GM06990 (cell line): Measurements from ENCODE around the gene CLEC4A.
A peak's percentile ranks its signal among the peaks of the same experiment; 100 is the strongest.
"Not testable (repeated sequence)": the region's sequence is repeated elsewhere in the genome, so short reads cannot be mapped to it uniquely, and the experiment has no call there.

Source experiments
- DNase-seq: peaks from one replicate; pipeline ENCODE4 v3.0.0-alpha.2; 2011; ENCODE audit not compliant: insufficient read length; ENCODE audit errors: extremely low read depth
- H3K27me3 ChIP-seq: replicated peaks from 2 replicates; pipeline ENCODE4 v1.6.0; 2011; ENCODE audit warnings: low read length; ENCODE audit not compliant: control insufficient read depth, insufficient read depth
- H3K36me3 ChIP-seq: 2 replicates; pipeline ENCODE4 v1.5.1; 2011; ENCODE audit warnings: low read length; ENCODE audit not compliant: control insufficient read depth, insufficient read depth
- H3K4me3 ChIP-seq: replicated peaks from 2 replicates; pipeline ENCODE4 v1.5.1; 2011; ENCODE audit warnings: low read depth, mild to moderate bottlenecking, control low read depth, low read length
- TF ChIP-seq, protein P1 (sequence below): IDR thresholded peaks from 2 replicates; pipeline ENCODE4 v1.5.1; 2011; ENCODE audit warnings: low read length, control low read depth, mild to moderate bottlenecking, inconsistent platforms; ENCODE audit not compliant: insufficient read depth, poor library complexity, severe bottlenecking

Gene CLEC4A

DNA sequence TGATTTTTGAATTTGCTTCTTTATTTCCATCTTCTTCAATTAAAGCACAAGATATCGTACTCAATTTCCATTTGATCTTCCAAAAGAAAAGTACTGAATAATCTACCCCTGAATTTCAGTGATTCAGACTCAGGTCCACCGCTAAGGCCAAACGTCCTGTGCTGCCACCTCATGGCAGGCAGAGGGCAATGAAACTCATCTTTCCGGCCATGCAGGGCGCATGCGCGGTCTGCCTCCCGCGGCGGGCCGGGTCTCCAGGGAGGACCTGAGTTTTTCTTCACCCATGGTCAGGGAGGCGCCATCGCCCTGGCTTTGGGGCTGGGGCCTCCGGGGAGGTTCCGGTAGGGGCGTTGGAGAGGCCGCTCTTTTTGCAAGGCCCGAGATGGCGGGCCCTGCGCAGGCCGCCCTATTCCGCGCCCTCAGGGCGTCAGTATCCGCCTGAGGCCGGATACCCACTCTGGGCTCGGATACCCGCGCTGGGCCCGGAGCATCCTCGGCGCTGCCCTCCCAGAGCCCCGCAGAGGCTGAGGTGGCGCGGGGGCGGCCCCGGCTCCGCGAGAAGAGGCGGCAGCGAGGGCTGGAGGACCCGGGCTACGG lies 56.7 kb downstream of the CLEC4A start:
- DNase-seq = peak; percentile 76
- not testable (repeated sequence) for H3K27me3 ChIP-seq, H3K36me3 ChIP-seq
- H3K4me3 ChIP-seq = peak overlapping the region; percentile 63
- TF ChIP-seq, protein P1, sequence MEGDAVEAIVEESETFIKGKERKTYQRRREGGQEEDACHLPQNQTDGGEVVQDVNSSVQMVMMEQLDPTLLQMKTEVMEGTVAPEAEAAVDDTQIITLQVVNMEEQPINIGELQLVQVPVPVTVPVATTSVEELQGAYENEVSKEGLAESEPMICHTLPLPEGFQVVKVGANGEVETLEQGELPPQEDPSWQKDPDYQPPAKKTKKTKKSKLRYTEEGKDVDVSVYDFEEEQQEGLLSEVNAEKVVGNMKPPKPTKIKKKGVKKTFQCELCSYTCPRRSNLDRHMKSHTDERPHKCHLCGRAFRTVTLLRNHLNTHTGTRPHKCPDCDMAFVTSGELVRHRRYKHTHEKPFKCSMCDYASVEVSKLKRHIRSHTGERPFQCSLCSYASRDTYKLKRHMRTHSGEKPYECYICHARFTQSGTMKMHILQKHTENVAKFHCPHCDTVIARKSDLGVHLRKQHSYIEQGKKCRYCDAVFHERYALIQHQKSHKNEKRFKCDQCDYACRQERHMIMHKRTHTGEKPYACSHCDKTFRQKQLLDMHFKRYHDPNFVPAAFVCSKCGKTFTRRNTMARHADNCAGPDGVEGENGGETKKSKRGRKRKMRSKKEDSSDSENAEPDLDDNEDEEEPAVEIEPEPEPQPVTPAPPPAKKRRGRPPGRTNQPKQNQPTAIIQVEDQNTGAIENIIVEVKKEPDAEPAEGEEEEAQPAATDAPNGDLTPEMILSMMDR = peak; percentile 59

DNA sequence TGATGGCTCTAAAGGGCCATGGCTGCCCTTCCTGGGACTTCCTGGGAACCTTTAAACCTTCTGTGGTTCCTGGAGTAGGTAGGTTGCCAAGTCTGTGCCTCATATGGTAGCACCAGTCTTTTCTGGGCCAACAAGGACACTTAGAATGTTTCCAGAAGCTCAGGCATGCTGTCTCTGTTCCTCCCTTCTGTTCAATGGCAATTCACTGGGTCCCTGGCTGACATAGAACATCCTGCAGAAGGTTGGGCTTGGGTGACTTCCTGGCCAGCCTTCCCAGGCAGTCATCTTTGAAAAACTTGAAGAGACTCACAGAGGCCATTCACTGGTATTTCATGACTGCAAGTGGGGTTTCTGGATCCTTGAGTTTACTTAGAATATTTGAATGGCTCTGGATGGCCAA lies 57.9 kb downstream of the CLEC4A start:
- not testable (repeated sequence) for H3K36me3 ChIP-seq, H3K27me3 ChIP-seq, H3K4me3 ChIP-seq, DNase-seq

DNA sequence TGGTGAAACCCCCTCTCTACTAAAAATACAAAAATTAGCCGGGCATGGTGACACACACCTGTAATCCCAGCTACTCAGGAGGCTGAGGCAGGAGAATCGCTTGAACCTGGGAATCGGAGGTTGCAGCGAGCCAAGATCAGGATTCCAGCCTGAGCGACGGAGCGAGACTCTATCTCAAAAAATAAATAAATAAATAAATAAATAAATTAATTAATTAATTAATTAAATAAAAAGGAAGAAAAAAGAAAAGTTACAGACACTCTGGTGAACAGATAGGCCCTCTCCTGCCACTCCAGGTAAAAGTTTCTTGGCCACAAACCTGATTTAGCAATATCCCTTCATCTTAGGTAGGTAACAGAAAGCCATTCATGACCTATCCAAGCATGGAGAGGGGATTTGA lies 59.5 kb downstream of the CLEC4A start:
- not testable (repeated sequence) for H3K36me3 ChIP-seq, DNase-seq, H3K27me3 ChIP-seq, H3K4me3 ChIP-seq

DNA sequence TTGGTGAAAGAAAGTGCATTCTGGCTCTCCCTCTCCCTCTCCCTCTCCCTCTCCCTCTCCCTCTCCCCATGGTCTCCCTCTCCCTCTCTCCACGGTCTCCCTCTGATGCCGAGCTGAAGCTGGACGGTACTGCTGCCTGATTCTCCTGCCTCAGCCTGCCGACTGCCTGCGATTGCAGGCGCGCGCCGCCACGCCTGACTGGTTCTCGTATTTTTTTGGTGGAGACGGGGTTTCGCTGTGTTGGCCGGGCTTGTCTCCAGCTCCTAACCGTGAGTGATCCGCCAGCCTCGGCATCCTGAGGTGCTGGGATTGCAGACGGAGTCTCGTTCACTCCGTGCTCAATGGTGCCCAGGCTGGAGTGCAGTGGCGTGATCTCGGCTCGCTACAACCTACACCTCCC lies 59.9 kb downstream of the CLEC4A start:
- H3K36me3 ChIP-seq, DNase-seq, H3K27me3 ChIP-seq, H3K4me3 ChIP-seq: not testable (repeated sequence)

DNA sequence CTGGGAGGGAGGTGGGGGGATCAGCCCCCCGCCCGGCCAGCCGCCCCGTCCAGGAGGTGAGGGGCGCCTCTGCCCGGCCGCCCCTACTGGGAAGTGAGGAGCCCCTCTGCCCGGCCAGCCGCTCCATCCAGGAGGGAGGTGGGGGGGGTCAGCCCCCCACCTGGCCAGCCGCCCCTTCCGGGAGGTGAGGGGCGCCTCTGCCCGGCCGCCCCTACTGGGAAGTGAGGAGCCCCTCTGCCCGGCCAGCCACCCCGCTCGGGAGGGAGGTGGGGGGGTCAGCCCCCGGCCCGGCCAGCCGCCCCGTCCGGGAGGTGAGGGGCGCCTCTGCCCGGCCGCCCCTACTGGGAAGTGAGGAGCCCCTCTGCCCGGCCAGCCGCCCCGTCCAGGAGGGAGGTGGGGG lies 60.8 kb downstream of the CLEC4A start:
- H3K36me3 ChIP-seq, DNase-seq, H3K4me3 ChIP-seq, H3K27me3 ChIP-seq: not testable (repeated sequence)

DNA sequence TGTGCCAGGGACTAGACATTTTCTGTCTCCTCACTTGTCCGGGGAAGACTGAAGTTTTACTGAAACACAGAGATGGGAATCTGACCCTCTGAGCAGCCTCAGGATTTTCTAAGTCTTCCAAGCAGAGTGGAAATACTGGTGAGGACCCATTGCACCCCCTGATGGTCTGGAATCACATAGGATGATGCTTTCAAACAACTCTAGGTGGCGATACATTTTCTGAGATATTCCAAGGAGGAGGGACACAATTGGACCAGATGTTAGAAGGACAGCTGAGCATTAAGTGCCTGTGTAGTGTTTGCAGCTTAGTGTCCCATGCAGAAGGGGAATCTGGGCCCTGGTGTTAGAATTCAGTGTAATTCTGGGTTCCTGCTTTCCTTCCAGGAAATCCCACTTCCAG lies 64.7 kb downstream of the CLEC4A start:
- not testable (repeated sequence) for H3K27me3 ChIP-seq, DNase-seq, H3K4me3 ChIP-seq, H3K36me3 ChIP-seq
